HepG2 (cell line): ENCODE measurements around the gene NAA38. TPM values are rescaled to one million over a fixed set of nuclear protein-coding genes. Genes with fewer than 3 reads are reported as not detected.

ENCODE experiments used
- FOXK2 ChIP-seq: fragments of 450-650 bp; IDR thresholded peaks from 2 replicates; pipeline ENCODE4 v1.6.1; 2016
- IRF2 ChIP-seq: IDR thresholded peaks from 2 replicates; pipeline ENCODE4 v1.6.1; 2018; ENCODE audit warnings: missing genetic modification reagents, missing compliant biosample characterization
- KAT7 ChIP-seq: IDR thresholded peaks from 2 replicates; pipeline ENCODE4 v1.6.1; 2018; ENCODE audit warnings: borderline replicate concordance, missing compliant biosample characterization
- KDM5B ChIP-seq: sonication (generic); formaldehyde crosslinking; IDR thresholded peaks from 2 replicates; pipeline ENCODE4 v1.4.0; 2020; ENCODE audit warnings: missing genetic modification reagents, mild to moderate bottlenecking, borderline replicate concordance
- MED13 ChIP-seq: sonication (generic); formaldehyde crosslinking; IDR thresholded peaks from 2 replicates; pipeline ENCODE4 v1.5.0; 2020; ENCODE audit warnings: missing genetic modification reagents
- MTERF4 ChIP-seq: sonication (generic); formaldehyde crosslinking; IDR thresholded peaks from 2 replicates; pipeline ENCODE4 v1.8.0; 2023; ENCODE audit warnings: mild to moderate bottlenecking, missing genetic modification reagents
- PLSCR1 ChIP-seq: sonication (generic); formaldehyde crosslinking; IDR thresholded peaks from 2 replicates; pipeline ENCODE4 v1.5.0; 2020; ENCODE audit warnings: missing genetic modification reagents, mild to moderate bottlenecking, borderline replicate concordance
- RFXAP ChIP-seq: sonication (generic); formaldehyde crosslinking; IDR thresholded peaks from 2 replicates; pipeline ENCODE4 v1.4.0; 2020; ENCODE audit warnings: missing genetic modification reagents, borderline replicate concordance
- SMARCE1 ChIP-seq: fragments of 450-650 bp; IDR thresholded peaks from 2 replicates; pipeline ENCODE4 v1.6.1; 2017; ENCODE audit warnings: borderline replicate concordance
- SOX5 ChIP-seq: IDR thresholded peaks from 2 replicates; pipeline ENCODE4 v1.6.1; 2016; ENCODE audit warnings: borderline replicate concordance
- TBP ChIP-seq: sonication (generic); formaldehyde crosslinking; IDR thresholded peaks from 2 replicates; pipeline ENCODE4 v1.5.0; 2020; ENCODE audit warnings: missing genetic modification reagents
- USF2 ChIP-seq, 2 experiments: sonication (generic) in 1 of 2; formaldehyde crosslinking in 1 of 2; IDR thresholded peaks; 2 replicates each; pipeline versions ENCODE4 v1.5.1 to v1.6.1; 2011 to 2020; ENCODE audit warnings: borderline replicate concordance in 1 of 2, low read depth in 1 of 2, low read length in 1 of 2, mild to moderate bottlenecking in 1 of 2, missing genetic modification reagents in 1 of 2, moderate library complexity in 1 of 2
- ZC3H13 ChIP-seq: sonication (generic); formaldehyde crosslinking; IDR thresholded peaks from 2 replicates; pipeline ENCODE4 v1.8.1; 2023; ENCODE audit warnings: mild to moderate bottlenecking, missing genetic modification reagents, moderate library complexity
- ZFP90 ChIP-seq: sonication (generic); formaldehyde crosslinking; IDR thresholded peaks from 2 replicates; pipeline ENCODE4 v1.8.0; 2022; ENCODE audit warnings: missing genetic modification reagents, mild to moderate bottlenecking, inconsistent platforms, borderline replicate concordance
- ZKSCAN5 ChIP-seq: sonication (generic); formaldehyde crosslinking; IDR thresholded peaks from 2 replicates; pipeline ENCODE4 v1.5.1; 2020; ENCODE audit warnings: mild to moderate bottlenecking, missing genetic modification reagents
- ZNF124 ChIP-seq: sonication (generic); formaldehyde crosslinking; IDR thresholded peaks from 2 replicates; pipeline ENCODE4 v1.4.0; 2020; ENCODE audit warnings: missing genetic modification reagents
- ZNF329 ChIP-seq: sonication (generic); formaldehyde crosslinking; IDR thresholded peaks from 2 replicates; pipeline ENCODE4 v1.9.0; 2021; ENCODE audit warnings: low read depth, mild to moderate bottlenecking, missing genetic modification reagents
- ZNF572 ChIP-seq: sonication (generic); formaldehyde crosslinking; IDR thresholded peaks from 2 replicates; pipeline ENCODE4 v1.5.1; 2020; ENCODE audit warnings: mild to moderate bottlenecking, missing genetic modification reagents
- ZNF619 ChIP-seq: sonication (generic); formaldehyde crosslinking; IDR thresholded peaks from 2 replicates; pipeline ENCODE4 v1.4.0; 2020; ENCODE audit warnings: mild to moderate bottlenecking, missing genetic modification reagents
- ZNF639 ChIP-seq: conservative IDR thresholded peaks from 2 replicates; pipeline ENCODE4 v1.6.1; 2018; ENCODE audit warnings: missing genetic modification reagents
- ZNF83 ChIP-seq: sonication (generic); formaldehyde crosslinking; IDR thresholded peaks from 2 replicates; pipeline ENCODE4 v1.4.0; 2020; ENCODE audit warnings: missing genetic modification reagents, mild to moderate bottlenecking, borderline replicate concordance
- polyA plus RNA-seq, 8 experiments: library from polyadenylated mRNA; depleted of rRNA in 3 of 8; stranded (reverse) in 7 of 8; unstranded in 1 of 8; fragments of >200 nt; fragmentation: Illumina TruSeq in 4 of 8; extraction: Trizol in 4 of 8; gene quantifications; 2 replicates each; pipeline versions ENCODE4 v1.2.1 to v1.2.3, GENCODE V29; 2011 to 2016; ENCODE audit warnings: low read depth in 4 of 8, missing spikeins in 1 of 8, mixed read lengths in 1 of 8; ENCODE audit not compliant: insufficient read depth in 1 of 8
- total RNA-seq, 5 experiments: library from RNA; depleted of rRNA; stranded (reverse); fragments of >200 nt; fragmentation: Illumina TruSeq; extraction: Trizol; gene quantifications; 2 replicates each; pipeline ENCODE4 v1.2.3, GENCODE V29; 2016; ENCODE audit warnings: low read depth in 1 of 5
- TF ChIP-seq, protein P1 (sequence below): sonication (generic); formaldehyde crosslinking; IDR thresholded peaks from 2 replicates; pipeline ENCODE4 v1.8.1; 2022; ENCODE audit warnings: low read depth, mild to moderate bottlenecking, missing genetic modification reagents

NAA38 gene
- total and polyA plus RNA-seq, 2 of the 13 experiments (the other 11 are each of a cell fraction or from before 2014, with no cell fraction given), result 46.9 to 91.6 TPM

- TF ChIP-seq USF2 (IDR thresholded peaks at IDR 0.05; ENCODE audit: low read depth, low read length) (no peak), USF2 (CRISPR knock-in tag; IDR thresholded peaks at IDR 0.05; ENCODE audit: borderline replicate concordance) (no peak), IRF2 (CRISPR knock-in tag) (peak; percentile 13; the same call in 1 of the 2 replicates), ZNF572 (CRISPR knock-in tag) (no peak), MTERF4 (no peak), ZFP90 (CRISPR knock-in tag) (no peak), TBP (CRISPR knock-in tag) (no peak), ZNF329 (no peak), ZNF83 (CRISPR knock-in tag) (no peak), ZNF619 (CRISPR knock-in tag) (no peak), KAT7 (CRISPR knock-in tag) (no peak), PLSCR1 (CRISPR knock-in tag) (no peak), RFXAP (CRISPR knock-in tag) (no peak), SMARCE1 (no peak), MED13 (CRISPR knock-in tag) (no peak), ZNF124 (CRISPR knock-in tag) (no peak; the same call in 1 of the 2 replicates), ZNF639 (CRISPR knock-in tag) (no peak), KDM5B (CRISPR knock-in tag) (peak; percentile 2; the same call in 1 of the 2 replicates), FOXK2 (no peak), ZC3H13 (CRISPR knock-in tag) (no peak), SOX5 (CRISPR knock-in tag) (no peak), ZKSCAN5 (CRISPR knock-in tag) (no peak)
- TF ChIP-seq, protein P1, sequence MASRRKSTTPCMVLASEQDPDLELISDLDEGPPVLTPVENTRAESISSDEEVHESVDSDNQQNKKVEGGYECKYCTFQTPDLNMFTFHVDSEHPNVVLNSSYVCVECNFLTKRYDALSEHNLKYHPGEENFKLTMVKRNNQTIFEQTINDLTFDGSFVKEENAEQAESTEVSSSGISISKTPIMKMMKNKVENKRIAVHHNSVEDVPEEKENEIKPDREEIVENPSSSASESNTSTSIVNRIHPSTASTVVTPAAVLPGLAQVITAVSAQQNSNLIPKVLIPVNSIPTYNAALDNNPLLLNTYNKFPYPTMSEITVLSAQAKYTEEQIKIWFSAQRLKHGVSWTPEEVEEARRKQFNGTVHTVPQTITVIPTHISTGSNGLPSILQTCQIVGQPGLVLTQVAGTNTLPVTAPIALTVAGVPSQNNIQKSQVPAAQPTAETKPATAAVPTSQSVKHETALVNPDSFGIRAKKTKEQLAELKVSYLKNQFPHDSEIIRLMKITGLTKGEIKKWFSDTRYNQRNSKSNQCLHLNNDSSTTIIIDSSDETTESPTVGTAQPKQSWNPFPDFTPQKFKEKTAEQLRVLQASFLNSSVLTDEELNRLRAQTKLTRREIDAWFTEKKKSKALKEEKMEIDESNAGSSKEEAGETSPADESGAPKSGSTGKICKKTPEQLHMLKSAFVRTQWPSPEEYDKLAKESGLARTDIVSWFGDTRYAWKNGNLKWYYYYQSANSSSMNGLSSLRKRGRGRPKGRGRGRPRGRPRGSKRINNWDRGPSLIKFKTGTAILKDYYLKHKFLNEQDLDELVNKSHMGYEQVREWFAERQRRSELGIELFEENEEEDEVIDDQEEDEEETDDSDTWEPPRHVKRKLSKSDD, result peak; percentile 58; the same call in 1 of the 2 replicates
Measured at GRCh38 chr17:7843536-7844291, 13.6 kb downstream of the NAA38 start (continued).
